Heart left ventricle (tissue), 13 donors: Measurements from ENCODE around the gene CRISPLD2.

Experiments used
- POLR2A ChIP-seq, 2 donors: fragments of 450-650 bp; IDR thresholded peaks; one replicate each; pipeline ENCODE4 v1.6.1; 2017; ENCODE audit warnings: antibody characterized with exemption in 2 of 2, mild to moderate bottlenecking in 2 of 2, moderate library complexity in 2 of 2
- TF ChIP-seq, protein P1 (sequence below), 12 donors: fragments of 200-600 bp; sonication (generic) in 4 of 12; IDR thresholded peaks; one replicate each; pipeline versions ENCODE4 v1.5.0 to v1.8.0; 2018 to 2022; ENCODE audit warnings: antibody characterized with exemption in 12 of 12, mild to moderate bottlenecking in 5 of 12
- donor health status: ischemic (EF 13 %, LVEDD 7.1; RV severe dilation, severe dysfunction).
- donor health status: DM: no; HTN: yes; CAD: no.
- donor health status: DM: no; HTN: no; CAD: no.
- donor health status: ischemic (EF 25% LVEDD 6.9; RV normal size, moderate dysfunction).
- donor health status: ischemic (EF 25% LVEDD 5.7; RV mildly dilated, moderate dysfunction).
- donor health status: ischemic (EF 35%, LVEDD 5.7; RV mildly dilated, moderate dysfunction).
- donor health status: nonischemic (EF 11% LVEDD 7.7; RV severe dilation, severe dysfunction).
- donor health status: DM: yes; HTN: yes; CAD: no.
- donor health status: PGD.
- donor health status: ischemic (EF 29% LVEDD 5.4; RV normal size, mild dysfunction).
- donor health status: nonischemic (EF 23%, LVEDD 6.1; RV moderate dilation, normal function).

DNA sequence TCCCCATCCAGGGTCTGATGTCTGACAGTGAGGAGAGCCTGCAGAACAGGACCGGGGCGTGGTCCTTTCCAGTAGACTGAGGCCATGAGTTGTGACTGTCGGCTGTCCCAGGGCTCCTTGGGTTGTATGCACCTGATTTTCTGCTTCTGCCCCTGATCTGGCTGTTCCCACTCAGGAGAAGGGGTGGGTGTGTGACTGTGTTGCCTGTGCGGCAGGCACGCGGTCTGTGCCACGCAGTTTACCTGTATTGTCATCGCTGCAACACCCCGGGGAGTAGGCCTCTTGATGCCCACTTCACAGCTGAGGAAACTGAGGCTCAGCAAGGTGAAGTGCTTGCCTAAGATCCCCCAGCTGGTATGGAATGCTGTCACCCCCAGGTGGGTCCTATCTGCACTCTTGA lies 1.4 kb downstream of the CRISPLD2 start:
- TF ChIP-seq, protein P1, sequence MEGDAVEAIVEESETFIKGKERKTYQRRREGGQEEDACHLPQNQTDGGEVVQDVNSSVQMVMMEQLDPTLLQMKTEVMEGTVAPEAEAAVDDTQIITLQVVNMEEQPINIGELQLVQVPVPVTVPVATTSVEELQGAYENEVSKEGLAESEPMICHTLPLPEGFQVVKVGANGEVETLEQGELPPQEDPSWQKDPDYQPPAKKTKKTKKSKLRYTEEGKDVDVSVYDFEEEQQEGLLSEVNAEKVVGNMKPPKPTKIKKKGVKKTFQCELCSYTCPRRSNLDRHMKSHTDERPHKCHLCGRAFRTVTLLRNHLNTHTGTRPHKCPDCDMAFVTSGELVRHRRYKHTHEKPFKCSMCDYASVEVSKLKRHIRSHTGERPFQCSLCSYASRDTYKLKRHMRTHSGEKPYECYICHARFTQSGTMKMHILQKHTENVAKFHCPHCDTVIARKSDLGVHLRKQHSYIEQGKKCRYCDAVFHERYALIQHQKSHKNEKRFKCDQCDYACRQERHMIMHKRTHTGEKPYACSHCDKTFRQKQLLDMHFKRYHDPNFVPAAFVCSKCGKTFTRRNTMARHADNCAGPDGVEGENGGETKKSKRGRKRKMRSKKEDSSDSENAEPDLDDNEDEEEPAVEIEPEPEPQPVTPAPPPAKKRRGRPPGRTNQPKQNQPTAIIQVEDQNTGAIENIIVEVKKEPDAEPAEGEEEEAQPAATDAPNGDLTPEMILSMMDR (IDR thresholded peaks at IDR 0.05), result no peak
- TF ChIP-seq POLR2A (IDR thresholded peaks at IDR 0.05), result no peak
